Measurements from ENCODE around the gene IRF5.

DNA sequence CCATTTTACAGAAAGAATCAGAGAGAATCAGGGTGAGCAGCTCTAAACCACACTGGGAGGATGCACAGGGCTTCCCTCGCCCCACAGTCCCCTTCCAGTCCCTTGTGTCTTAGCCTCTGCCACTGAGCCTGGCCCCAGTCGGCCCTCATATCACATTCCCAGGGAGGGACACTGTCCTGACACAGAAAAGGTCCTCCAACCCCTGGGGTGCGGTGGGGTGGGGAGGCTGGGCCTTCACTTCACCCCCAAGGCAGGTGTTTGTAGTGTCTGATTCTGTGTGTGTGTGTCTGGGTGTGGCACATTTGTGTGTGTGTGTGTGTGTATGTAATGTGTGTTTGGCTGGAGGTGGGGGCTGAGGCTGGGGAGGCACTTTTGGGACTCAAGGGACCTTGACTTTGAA is 25.4 kb upstream of the IRF5 start:
- TF ChIP-seq EP300 (IDR thresholded peaks at IDR 0.05; ENCODE audit: borderline replicate concordance), result no peak
- no peak for TF ChIP-seq ZBTB7A (IDR thresholded peaks at IDR 0.05; ENCODE audit: low read depth)
- no peak for TF ChIP-seq CREB1 (IDR thresholded peaks at IDR 0.05; ENCODE audit: low read depth)
- TF ChIP-seq YY1 (IDR thresholded peaks at IDR 0.05; ENCODE audit: low read depth), result no peak
- TF ChIP-seq, protein P1, sequence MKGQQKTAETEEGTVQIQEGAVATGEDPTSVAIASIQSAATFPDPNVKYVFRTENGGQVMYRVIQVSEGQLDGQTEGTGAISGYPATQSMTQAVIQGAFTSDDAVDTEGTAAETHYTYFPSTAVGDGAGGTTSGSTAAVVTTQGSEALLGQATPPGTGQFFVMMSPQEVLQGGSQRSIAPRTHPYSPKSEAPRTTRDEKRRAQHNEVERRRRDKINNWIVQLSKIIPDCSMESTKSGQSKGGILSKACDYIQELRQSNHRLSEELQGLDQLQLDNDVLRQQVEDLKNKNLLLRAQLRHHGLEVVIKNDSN (IDR thresholded peaks at IDR 0.05), result no peak
- TF ChIP-seq EGR1 (IDR thresholded peaks at IDR 0.05), result no peak
- TF ChIP-seq, protein P2, sequence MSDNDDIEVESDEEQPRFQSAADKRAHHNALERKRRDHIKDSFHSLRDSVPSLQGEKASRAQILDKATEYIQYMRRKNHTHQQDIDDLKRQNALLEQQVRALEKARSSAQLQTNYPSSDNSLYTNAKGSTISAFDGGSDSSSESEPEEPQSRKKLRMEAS (IDR thresholded peaks at IDR 0.05), result no peak
- TF ChIP-seq RAD21 (IDR thresholded peaks at IDR 0.05; ENCODE audit: low read depth), result no peak
- TF ChIP-seq, protein P3, sequence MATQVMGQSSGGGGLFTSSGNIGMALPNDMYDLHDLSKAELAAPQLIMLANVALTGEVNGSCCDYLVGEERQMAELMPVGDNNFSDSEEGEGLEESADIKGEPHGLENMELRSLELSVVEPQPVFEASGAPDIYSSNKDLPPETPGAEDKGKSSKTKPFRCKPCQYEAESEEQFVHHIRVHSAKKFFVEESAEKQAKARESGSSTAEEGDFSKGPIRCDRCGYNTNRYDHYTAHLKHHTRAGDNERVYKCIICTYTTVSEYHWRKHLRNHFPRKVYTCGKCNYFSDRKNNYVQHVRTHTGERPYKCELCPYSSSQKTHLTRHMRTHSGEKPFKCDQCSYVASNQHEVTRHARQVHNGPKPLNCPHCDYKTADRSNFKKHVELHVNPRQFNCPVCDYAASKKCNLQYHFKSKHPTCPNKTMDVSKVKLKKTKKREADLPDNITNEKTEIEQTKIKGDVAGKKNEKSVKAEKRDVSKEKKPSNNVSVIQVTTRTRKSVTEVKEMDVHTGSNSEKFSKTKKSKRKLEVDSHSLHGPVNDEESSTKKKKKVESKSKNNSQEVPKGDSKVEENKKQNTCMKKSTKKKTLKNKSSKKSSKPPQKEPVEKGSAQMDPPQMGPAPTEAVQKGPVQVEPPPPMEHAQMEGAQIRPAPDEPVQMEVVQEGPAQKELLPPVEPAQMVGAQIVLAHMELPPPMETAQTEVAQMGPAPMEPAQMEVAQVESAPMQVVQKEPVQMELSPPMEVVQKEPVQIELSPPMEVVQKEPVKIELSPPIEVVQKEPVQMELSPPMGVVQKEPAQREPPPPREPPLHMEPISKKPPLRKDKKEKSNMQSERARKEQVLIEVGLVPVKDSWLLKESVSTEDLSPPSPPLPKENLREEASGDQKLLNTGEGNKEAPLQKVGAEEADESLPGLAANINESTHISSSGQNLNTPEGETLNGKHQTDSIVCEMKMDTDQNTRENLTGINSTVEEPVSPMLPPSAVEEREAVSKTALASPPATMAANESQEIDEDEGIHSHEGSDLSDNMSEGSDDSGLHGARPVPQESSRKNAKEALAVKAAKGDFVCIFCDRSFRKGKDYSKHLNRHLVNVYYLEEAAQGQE (IDR thresholded peaks at IDR 0.05; ENCODE audit: low read depth), result no peak
- no peak for TF ChIP-seq FOXM1 (IDR thresholded peaks at IDR 0.05; ENCODE audit: borderline replicate concordance, low read depth)
- no peak for TF ChIP-seq TAF1 (IDR thresholded peaks at IDR 0.05; ENCODE audit: low read depth)
- TF ChIP-seq CEBPB (IDR thresholded peaks at IDR 0.05), result no peak
- no peak for TF ChIP-seq TEAD4 (IDR thresholded peaks at IDR 0.05)
- TF ChIP-seq NFIC (IDR thresholded peaks at IDR 0.05), result no peak
